DND-41 (cell line): ENCODE data around the gene TWSG1.

Source experiments
- EZH2 ChIP-seq: IDR thresholded peaks from 3 replicates; pipeline ENCODE4 v1.6.1; 2012; ENCODE audit warnings: borderline replicate concordance, low read depth, mild to moderate bottlenecking, moderate library complexity, low read length, inconsistent platforms; ENCODE audit not compliant: severe bottlenecking
- TF ChIP-seq, protein P1 (sequence below): IDR thresholded peaks from 2 replicates; pipeline ENCODE4 v1.5.1; 2012; ENCODE audit warnings: borderline replicate concordance, low read length, moderate library complexity, mild to moderate bottlenecking; ENCODE audit not compliant: poor library complexity, severe bottlenecking; ENCODE audit errors: extremely low read depth

GRCh38 chr18:9290156-9290555 is 44.4 kb upstream of the TWSG1 start:
- TF ChIP-seq, protein P1, sequence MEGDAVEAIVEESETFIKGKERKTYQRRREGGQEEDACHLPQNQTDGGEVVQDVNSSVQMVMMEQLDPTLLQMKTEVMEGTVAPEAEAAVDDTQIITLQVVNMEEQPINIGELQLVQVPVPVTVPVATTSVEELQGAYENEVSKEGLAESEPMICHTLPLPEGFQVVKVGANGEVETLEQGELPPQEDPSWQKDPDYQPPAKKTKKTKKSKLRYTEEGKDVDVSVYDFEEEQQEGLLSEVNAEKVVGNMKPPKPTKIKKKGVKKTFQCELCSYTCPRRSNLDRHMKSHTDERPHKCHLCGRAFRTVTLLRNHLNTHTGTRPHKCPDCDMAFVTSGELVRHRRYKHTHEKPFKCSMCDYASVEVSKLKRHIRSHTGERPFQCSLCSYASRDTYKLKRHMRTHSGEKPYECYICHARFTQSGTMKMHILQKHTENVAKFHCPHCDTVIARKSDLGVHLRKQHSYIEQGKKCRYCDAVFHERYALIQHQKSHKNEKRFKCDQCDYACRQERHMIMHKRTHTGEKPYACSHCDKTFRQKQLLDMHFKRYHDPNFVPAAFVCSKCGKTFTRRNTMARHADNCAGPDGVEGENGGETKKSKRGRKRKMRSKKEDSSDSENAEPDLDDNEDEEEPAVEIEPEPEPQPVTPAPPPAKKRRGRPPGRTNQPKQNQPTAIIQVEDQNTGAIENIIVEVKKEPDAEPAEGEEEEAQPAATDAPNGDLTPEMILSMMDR = no peak
- no peak for TF ChIP-seq EZH2
